Measurements from ENCODE around the gene EIF2S2.

DNA sequence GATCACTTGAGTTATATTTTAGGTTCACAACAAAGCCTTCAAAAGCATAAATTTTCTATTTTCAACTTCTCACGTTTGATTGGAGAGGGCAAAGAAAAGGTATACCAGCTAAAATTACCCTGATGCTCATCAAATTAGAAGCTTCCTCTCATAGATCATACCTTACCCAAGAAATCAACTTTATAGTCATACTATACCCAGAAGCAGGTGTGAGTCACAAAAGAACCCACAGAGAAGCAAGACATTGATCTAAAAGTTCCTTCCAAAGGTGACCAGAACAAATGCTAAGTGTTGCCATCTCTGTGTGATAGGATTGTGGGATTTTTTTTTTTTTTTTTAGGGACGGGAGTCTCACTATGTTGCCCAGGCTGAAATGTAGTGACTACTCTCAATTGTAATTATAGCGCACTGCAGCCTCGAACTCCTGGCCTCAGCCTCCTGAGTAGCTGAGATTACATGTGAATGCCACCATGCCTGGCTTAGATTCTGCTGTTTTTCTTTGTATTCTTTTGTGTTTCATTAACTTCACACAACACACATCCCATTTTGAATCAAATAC, 3.3 kb downstream of the EIF2S2 start:
- TF ChIP-seq POLR2A (IDR thresholded peaks at IDR 0.05; ENCODE audit: borderline replicate concordance, extremely low read depth, insufficient read depth, insufficient read length), result no peak
- TF ChIP-seq POLR2AphosphoS5 (IDR thresholded peaks at IDR 0.05; ENCODE audit: low read depth, low read length), result no peak
- TF ChIP-seq, protein P1, sequence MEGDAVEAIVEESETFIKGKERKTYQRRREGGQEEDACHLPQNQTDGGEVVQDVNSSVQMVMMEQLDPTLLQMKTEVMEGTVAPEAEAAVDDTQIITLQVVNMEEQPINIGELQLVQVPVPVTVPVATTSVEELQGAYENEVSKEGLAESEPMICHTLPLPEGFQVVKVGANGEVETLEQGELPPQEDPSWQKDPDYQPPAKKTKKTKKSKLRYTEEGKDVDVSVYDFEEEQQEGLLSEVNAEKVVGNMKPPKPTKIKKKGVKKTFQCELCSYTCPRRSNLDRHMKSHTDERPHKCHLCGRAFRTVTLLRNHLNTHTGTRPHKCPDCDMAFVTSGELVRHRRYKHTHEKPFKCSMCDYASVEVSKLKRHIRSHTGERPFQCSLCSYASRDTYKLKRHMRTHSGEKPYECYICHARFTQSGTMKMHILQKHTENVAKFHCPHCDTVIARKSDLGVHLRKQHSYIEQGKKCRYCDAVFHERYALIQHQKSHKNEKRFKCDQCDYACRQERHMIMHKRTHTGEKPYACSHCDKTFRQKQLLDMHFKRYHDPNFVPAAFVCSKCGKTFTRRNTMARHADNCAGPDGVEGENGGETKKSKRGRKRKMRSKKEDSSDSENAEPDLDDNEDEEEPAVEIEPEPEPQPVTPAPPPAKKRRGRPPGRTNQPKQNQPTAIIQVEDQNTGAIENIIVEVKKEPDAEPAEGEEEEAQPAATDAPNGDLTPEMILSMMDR (IDR thresholded peaks at IDR 0.05 in 2 of 3, conservative IDR thresholded peaks at IDR 0.05 in 1 of 3; ENCODE audit: borderline replicate concordance in 1 of 3, insufficient read depth in 1 of 3, low read depth in 2 of 3, low read length in 2 of 3), result no peak
- TF ChIP-seq CEBPB (IDR thresholded peaks at IDR 0.05; ENCODE audit: low read depth), result no peak
- TF ChIP-seq, protein P2, sequence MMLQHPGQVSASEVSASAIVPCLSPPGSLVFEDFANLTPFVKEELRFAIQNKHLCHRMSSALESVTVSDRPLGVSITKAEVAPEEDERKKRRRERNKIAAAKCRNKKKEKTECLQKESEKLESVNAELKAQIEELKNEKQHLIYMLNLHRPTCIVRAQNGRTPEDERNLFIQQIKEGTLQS (IDR thresholded peaks at IDR 0.05), result no peak
- TF ChIP-seq, protein P3, sequence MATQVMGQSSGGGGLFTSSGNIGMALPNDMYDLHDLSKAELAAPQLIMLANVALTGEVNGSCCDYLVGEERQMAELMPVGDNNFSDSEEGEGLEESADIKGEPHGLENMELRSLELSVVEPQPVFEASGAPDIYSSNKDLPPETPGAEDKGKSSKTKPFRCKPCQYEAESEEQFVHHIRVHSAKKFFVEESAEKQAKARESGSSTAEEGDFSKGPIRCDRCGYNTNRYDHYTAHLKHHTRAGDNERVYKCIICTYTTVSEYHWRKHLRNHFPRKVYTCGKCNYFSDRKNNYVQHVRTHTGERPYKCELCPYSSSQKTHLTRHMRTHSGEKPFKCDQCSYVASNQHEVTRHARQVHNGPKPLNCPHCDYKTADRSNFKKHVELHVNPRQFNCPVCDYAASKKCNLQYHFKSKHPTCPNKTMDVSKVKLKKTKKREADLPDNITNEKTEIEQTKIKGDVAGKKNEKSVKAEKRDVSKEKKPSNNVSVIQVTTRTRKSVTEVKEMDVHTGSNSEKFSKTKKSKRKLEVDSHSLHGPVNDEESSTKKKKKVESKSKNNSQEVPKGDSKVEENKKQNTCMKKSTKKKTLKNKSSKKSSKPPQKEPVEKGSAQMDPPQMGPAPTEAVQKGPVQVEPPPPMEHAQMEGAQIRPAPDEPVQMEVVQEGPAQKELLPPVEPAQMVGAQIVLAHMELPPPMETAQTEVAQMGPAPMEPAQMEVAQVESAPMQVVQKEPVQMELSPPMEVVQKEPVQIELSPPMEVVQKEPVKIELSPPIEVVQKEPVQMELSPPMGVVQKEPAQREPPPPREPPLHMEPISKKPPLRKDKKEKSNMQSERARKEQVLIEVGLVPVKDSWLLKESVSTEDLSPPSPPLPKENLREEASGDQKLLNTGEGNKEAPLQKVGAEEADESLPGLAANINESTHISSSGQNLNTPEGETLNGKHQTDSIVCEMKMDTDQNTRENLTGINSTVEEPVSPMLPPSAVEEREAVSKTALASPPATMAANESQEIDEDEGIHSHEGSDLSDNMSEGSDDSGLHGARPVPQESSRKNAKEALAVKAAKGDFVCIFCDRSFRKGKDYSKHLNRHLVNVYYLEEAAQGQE (IDR thresholded peaks at IDR 0.05; ENCODE audit: low read depth), result no peak
- TF ChIP-seq EGR1 (IDR thresholded peaks at IDR 0.05; ENCODE audit: low read depth), result no peak
- no peak for TF ChIP-seq TCF7L2 (IDR thresholded peaks at IDR 0.05; ENCODE audit: borderline replicate concordance, extremely low read depth, insufficient read depth, insufficient read length)

All from HCT116 (cell line).